WTC11 (cell line): ENCODE measurements around the gene CYP19A1.

Experiments
- CREB1 ChIP-seq: sonication (generic); formaldehyde crosslinking; IDR thresholded peaks from 2 replicates; pipeline ENCODE4 v1.8.0; 2023; ENCODE audit warnings: mild to moderate bottlenecking, missing genetic modification reagents
- NR3C1 ChIP-seq: sonication (generic); formaldehyde crosslinking; conservative IDR thresholded peaks from 2 replicates; pipeline ENCODE4 v1.8.1; 2023; ENCODE audit warnings: low read depth, mild to moderate bottlenecking, missing genetic modification reagents
- SP1 ChIP-seq: sonication (generic); formaldehyde crosslinking; conservative IDR thresholded peaks from 2 replicates; pipeline ENCODE4 v1.8.1; 2022; ENCODE audit warnings: missing genetic modification reagents
- ZNF423 ChIP-seq: fragments of 250-450 bp; sonication (Bioruptor Pico); IDR thresholded peaks from 2 replicates; pipeline ENCODE4 v2.1.2; 2022; ENCODE audit warnings: mild to moderate bottlenecking, moderate library complexity
- TF ChIP-seq, protein P1 (sequence below): sonication (generic); formaldehyde crosslinking; IDR thresholded peaks from 2 replicates; pipeline ENCODE4 v1.8.0; 2022; ENCODE audit warnings: mild to moderate bottlenecking, missing genetic modification reagents
- TF ChIP-seq, protein P2 (sequence below): fragments of 200-600 bp; IDR thresholded peaks from 2 replicates; pipeline ENCODE4 v1.8.0; 2022; ENCODE audit warnings: antibody characterized with exemption
- TF ChIP-seq, protein P3 (sequence below): sonication (generic); formaldehyde crosslinking; IDR thresholded peaks from 2 replicates; pipeline ENCODE4 v1.8.0; 2022; ENCODE audit warnings: mild to moderate bottlenecking, missing genetic modification reagents

DNA sequence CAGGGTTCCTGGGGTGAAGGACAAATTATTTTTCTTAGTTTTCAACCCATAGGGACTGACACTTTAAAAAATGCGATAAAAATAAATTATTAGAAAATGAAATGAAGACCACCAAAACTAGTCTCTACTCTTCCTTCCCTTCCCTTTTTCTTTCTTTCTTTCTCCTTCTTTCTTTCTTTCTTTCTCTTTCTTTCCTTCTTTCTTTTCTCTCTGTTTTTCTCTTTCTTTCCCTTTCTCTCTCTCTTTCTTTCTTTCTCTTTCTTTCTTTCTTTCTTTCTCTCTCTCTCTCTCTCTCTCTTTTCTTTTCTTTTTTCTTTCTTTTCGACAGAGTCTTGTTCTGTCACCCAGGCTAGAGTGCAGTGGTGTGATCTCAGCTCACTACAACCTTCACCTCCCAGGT lies 144.4 kb downstream of the CYP19A1 start:
- TF ChIP-seq, protein P1, sequence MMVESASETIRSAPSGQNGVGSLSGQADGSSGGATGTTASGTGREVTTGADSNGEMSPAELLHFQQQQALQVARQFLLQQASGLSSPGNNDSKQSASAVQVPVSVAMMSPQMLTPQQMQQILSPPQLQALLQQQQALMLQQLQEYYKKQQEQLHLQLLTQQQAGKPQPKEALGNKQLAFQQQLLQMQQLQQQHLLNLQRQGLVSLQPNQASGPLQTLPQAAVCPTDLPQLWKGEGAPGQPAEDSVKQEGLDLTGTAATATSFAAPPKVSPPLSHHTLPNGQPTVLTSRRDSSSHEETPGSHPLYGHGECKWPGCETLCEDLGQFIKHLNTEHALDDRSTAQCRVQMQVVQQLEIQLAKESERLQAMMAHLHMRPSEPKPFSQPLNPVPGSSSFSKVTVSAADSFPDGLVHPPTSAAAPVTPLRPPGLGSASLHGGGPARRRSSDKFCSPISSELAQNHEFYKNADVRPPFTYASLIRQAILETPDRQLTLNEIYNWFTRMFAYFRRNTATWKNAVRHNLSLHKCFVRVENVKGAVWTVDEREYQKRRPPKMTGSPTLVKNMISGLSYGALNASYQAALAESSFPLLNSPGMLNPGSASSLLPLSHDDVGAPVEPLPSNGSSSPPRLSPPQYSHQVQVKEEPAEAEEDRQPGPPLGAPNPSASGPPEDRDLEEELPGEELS (CRISPR knock-in tag) = no peak
- TF ChIP-seq, protein P2, sequence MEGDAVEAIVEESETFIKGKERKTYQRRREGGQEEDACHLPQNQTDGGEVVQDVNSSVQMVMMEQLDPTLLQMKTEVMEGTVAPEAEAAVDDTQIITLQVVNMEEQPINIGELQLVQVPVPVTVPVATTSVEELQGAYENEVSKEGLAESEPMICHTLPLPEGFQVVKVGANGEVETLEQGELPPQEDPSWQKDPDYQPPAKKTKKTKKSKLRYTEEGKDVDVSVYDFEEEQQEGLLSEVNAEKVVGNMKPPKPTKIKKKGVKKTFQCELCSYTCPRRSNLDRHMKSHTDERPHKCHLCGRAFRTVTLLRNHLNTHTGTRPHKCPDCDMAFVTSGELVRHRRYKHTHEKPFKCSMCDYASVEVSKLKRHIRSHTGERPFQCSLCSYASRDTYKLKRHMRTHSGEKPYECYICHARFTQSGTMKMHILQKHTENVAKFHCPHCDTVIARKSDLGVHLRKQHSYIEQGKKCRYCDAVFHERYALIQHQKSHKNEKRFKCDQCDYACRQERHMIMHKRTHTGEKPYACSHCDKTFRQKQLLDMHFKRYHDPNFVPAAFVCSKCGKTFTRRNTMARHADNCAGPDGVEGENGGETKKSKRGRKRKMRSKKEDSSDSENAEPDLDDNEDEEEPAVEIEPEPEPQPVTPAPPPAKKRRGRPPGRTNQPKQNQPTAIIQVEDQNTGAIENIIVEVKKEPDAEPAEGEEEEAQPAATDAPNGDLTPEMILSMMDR = no peak
- TF ChIP-seq SP1 (CRISPR knock-in tag) (no peak), NR3C1 (CRISPR knock-in tag) (no peak), CREB1 (CRISPR knock-in tag) (no peak), ZNF423 (CRISPR knock-in tag) (no peak)
- TF ChIP-seq, protein P3, sequence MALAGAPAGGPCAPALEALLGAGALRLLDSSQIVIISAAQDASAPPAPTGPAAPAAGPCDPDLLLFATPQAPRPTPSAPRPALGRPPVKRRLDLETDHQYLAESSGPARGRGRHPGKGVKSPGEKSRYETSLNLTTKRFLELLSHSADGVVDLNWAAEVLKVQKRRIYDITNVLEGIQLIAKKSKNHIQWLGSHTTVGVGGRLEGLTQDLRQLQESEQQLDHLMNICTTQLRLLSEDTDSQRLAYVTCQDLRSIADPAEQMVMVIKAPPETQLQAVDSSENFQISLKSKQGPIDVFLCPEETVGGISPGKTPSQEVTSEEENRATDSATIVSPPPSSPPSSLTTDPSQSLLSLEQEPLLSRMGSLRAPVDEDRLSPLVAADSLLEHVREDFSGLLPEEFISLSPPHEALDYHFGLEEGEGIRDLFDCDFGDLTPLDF (CRISPR knock-in tag) = no peak
